ENCODE data around the gene RARRES1. TPM values are rescaled to one million over a fixed set of nuclear protein-coding genes. Genes with fewer than 3 reads are reported as not detected.

RARRES1 gene
- polyA plus RNA-seq, 1 donor from 2014 or later, result 0.28 TPM

GRCh38 chr3:158663832-158664231 is 68.4 kb downstream of the RARRES1 start:
- no peak overlapping the region for H3K4me3 Mint-ChIP-seq
- H3K36me3 Mint-ChIP-seq, result peaks cover 5% of the 10 kb centered on the region
- no peak overlapping the region for H3K27ac Mint-ChIP-seq

DNA sequence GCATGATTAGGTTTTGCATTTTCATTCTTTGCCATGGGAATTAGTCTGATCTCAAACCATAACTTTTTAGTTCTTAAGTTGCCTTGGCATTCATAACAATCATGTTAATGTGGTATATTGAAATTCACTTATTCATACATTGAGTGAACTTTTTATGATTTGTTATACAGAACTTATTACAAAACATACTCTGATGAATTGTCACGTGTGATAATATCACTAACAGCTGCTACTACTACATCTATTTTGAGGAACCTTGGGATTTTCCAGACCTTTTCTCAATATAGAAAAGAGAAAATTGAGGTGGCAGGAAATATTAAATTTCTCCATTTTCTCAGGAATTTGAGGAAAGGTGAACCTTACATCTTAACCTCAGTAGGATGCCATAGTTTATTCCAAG is 69.0 kb downstream of the RARRES1 start:
- peaks cover 5% of the 10 kb centered on the region for H3K36me3 Mint-ChIP-seq
- H3K9me3 Mint-ChIP-seq, result no peaks in the 10 kb centered on the region
- H3K4me1 Mint-ChIP-seq, result peaks cover 0 to 4% (median 0%) of the 10 kb centered on the region in 3 donors
- H3K4me3 Mint-ChIP-seq, result no peak overlapping the region
- no peaks in the 10 kb centered on the region for H3K27me3 Mint-ChIP-seq
- no peak overlapping the region for H3K27ac Mint-ChIP-seq

More at GRCh38 chr3:158663832-158664231, 68.4 kb downstream of the RARRES1 start:
- Mint-ChIP-seq H3K27me3 (no peaks in the 10 kb centered on the region), H3K4me1 (peaks cover 0 to 4% (median 0%) of the 10 kb centered on the region in 3 donors), H3K9me3 (no peaks in the 10 kb centered on the region)

- H3K27me3 Mint-ChIP-seq, result no peaks in the 10 kb centered on the region
- peaks cover 5% of the 10 kb centered on the region for H3K36me3 Mint-ChIP-seq
- H3K4me1 Mint-ChIP-seq, result peaks cover 0 to 5% (median 0%) of the 10 kb centered on the region in 3 donors
- H3K4me3 Mint-ChIP-seq, result no peak overlapping the region
- H3K9me3 Mint-ChIP-seq, result no peaks in the 10 kb centered on the region
- H3K27ac Mint-ChIP-seq, result no peak overlapping the region
These were observed 71.5 kb downstream of the RARRES1 start for GRCh38 chr3:158660711-158661110.

DNA sequence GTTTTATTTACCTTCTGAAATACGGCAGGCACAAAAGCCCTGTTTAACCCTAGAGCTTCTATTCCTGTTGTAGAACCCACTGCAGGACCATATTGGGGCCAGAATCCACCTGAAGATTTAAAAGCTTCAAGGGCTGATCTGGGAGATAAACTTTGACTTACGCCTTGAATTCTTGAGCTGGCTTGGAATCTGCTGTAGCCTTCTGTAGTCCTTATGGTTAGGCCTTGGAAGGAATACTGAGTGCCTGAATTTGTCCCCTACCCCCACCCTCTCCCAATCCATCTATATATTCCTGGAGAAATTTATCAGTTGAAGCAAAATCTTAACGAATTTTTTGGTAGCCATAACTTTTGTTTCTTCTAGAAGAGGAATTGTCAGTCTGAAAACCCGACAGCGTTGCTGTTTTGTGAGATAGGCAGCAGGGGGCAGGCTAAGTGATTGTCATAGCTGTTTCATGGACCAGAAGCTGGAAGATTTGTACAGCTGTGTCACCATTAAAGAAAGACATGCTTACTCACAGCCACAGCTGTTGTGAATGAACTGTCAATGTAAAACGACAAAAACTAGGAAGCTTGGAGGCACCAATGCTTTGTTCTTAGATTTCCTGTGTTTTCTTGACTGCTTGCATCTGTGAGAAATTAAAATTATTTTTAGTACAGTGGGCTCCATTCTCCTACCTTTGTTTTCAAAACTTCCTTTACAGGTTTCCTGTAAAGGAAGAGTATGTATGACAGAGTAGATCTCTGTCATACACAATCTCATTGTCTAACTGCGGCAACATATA is 72.6 kb downstream of the RARRES1 start:
- Mint-ChIP-seq H3K4me1 (peaks cover 0 to 5% (median 0%) of the 10 kb centered on the region in 3 donors), H3K27me3 (no peaks in the 10 kb centered on the region), H3K27ac (no peak overlapping the region), H3K4me3 (no peak overlapping the region), H3K36me3 (peaks cover 3% of the 10 kb centered on the region), H3K9me3 (no peaks in the 10 kb centered on the region)

- Mint-ChIP-seq H3K4me3 (no peak overlapping the region), H3K27me3 (no peaks in the 10 kb centered on the region), H3K4me1 (peaks cover 0 to 5% (median 0%) of the 10 kb centered on the region in 3 donors), H3K36me3 (peaks cover 5% of the 10 kb centered on the region), H3K27ac (no peak overlapping the region), H3K9me3 (no peaks in the 10 kb centered on the region)
These were observed 73.4 kb downstream of the RARRES1 start for GRCh38 chr3:158658889-158659288.

- no peak overlapping the region for H3K4me3 Mint-ChIP-seq
- H3K36me3 Mint-ChIP-seq, result peaks cover 4% of the 10 kb centered on the region
- no peaks in the 10 kb centered on the region for H3K9me3 Mint-ChIP-seq
- H3K4me1 Mint-ChIP-seq, result peaks cover 0 to 6% (median 5%) of the 10 kb centered on the region in 3 donors
- no peak overlapping the region for H3K27ac Mint-ChIP-seq
- no peaks in the 10 kb centered on the region for H3K27me3 Mint-ChIP-seq
These were observed 79.8 kb downstream of the RARRES1 start for GRCh38 chr3:158652463-158652862.

DNA sequence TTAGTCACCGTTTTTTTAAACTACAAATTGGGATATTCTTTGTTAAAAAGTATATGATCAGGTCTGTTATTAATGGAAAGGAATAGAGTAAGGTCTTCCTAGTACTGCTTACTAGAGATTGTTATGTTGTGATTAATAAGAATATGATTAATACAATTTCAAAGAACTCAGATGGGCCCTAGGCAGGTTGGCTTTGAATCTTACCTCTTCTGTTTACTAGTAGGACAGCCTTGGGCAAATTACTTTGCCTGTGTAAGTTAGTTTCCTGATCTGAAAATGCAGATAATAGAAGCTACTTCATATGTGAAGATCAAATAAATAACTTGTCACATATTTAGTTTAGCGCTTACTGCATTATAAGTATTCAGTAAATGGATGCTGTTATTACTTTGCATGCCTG is 81.1 kb downstream of the RARRES1 start:
- Mint-ChIP-seq H3K36me3 (peaks cover 4% of the 10 kb centered on the region), H3K4me3 (no peak overlapping the region), H3K9me3 (no peaks in the 10 kb centered on the region), H3K27ac (no peak overlapping the region), H3K27me3 (no peaks in the 10 kb centered on the region), H3K4me1 (peaks cover 5 to 8% (median 6%) of the 10 kb centered on the region in 3 donors)

GRCh38 chr3:158649791-158650190 is 82.5 kb downstream of the RARRES1 start:
- Mint-ChIP-seq H3K9me3 (no peaks in the 10 kb centered on the region), H3K27me3 (no peaks in the 10 kb centered on the region), H3K36me3 (peaks cover 1% of the 10 kb centered on the region), H3K27ac (no peak overlapping the region), H3K4me3 (no peak overlapping the region), H3K4me1 (peaks cover 9 to 16% (median 13%) of the 10 kb centered on the region in 3 donors)

Other genes starting within 250 kb of the RARRES1 start
- gene MLF1, start 161.3 kb downstream of the RARRES1 start, polyA plus RNA-seq, result not detected
- gene GFM1, start 87.9 kb downstream of the RARRES1 start, polyA plus RNA-seq, result 29.2 TPM
- 9.0 TPM for gene LXN, start 59.8 kb downstream of the RARRES1 start, polyA plus RNA-seq
- 66.6 TPM for gene MFSD1, start 69.6 kb upstream of the RARRES1 start, polyA plus RNA-seq